Right forelimb (tissue), 1 donor: Measurements from ENCODE around the gene TTYH3.
A peak's percentile ranks its signal among the peaks of the same experiment; 100 is the strongest.

Experiments
- DNase-seq: peaks from one replicate; pipeline ENCODE4 v3.0.0-alpha.2; 2018

Gene TTYH3

GRCh38 chr7:2617325-2617905 lies 14.4 kb upstream of the TTYH3 start:
- DNase-seq = no peak

GRCh38 chr7:2619116-2619515 lies 12.7 kb upstream of the TTYH3 start:
- DNase-seq = no peak

DNA sequence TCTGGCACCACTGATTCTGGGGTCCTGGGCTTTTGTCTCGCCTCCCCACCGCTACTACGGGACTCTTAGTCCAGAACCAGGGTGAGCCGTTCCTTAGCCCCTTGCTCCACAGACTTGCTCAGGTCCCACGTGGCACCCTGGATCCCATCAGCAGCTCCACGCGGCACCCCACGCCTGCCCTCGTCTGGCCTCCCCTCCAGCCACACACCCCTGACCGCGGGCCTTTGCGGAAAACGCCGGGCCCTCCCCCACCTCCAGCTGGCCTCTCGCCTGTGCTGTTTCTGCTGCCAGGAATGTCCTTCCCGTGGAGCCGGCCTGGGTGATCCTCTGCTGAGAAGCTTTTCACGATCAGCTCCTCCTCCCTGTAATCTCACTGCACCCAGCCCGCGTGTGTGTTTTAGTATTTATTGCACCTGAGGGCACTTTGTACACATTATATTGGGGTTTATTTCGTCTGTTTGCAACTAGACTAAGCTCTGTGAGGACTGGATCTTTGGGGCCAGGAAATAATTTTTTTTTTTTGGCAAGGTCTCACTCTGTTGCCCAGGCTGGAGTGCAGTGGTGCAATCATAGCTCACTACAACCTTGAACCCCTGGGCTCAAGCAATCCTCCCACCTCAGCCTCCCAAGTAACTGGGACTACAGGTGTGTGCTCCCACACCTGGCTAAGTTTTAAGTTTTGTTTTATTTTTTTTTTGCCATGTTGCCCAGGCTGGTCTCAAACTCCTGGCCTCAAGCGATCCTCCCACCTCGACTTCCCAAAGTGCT lies 10.5 kb upstream of the TTYH3 start:
- peak; percentile 90 for DNase-seq

DNA sequence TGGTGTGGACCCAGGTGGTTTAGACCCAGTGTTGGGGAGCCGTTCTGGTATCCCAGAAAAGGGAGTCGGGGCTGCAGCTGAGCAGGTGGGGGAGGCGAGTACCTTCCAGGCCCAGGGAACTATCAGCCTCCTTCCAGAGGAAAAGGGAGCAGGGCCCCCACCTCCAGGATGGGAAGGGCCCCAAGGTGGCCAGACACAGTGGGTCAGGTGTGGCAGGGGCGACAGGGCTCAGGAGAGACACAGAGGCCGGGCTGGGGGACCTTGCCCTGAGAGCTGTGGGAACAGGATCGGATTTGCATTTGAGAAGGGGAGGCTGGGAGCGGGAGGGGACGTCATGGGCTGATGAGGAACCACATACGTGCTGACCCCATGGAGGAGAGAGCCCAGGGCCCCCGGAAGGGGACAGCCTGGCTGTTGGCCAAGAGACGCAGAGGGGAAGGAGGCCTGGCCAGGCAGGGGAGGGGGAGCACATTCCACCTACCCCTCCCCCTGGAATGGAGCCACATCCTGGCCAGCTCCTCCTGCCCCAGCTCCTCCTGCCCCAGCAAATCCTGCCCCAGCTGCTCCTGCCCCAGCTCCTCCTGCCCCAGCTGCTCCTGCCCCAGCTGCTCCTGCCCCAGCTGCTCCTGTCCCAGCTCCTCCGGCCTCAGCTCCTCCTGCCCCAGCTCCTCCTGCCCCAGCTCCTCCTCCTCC lies 9.7 kb upstream of the TTYH3 start:
- DNase-seq = peak; percentile 86

- no peak for DNase-seq
Measured at GRCh38 chr7:2622869-2623697, 8.7 kb upstream of the TTYH3 start.

- no peak for DNase-seq
Measured at GRCh38 chr7:2623698-2624014, 8.1 kb upstream of the TTYH3 start.

- no peak for DNase-seq
Measured at GRCh38 chr7:2624293-2624886, 7.4 kb upstream of the TTYH3 start.

GRCh38 chr7:2626498-2627117 lies 5.2 kb upstream of the TTYH3 start:
- peak; percentile 88 for DNase-seq

GRCh38 chr7:2627258-2628129 lies 4.3 kb upstream of the TTYH3 start:
- DNase-seq = no peak

GRCh38 chr7:2628130-2628482 lies 3.7 kb upstream of the TTYH3 start:
- DNase-seq = no peak

- no peak for DNase-seq
Measured at GRCh38 chr7:2628891-2629290, 2.9 kb upstream of the TTYH3 start.

DNA sequence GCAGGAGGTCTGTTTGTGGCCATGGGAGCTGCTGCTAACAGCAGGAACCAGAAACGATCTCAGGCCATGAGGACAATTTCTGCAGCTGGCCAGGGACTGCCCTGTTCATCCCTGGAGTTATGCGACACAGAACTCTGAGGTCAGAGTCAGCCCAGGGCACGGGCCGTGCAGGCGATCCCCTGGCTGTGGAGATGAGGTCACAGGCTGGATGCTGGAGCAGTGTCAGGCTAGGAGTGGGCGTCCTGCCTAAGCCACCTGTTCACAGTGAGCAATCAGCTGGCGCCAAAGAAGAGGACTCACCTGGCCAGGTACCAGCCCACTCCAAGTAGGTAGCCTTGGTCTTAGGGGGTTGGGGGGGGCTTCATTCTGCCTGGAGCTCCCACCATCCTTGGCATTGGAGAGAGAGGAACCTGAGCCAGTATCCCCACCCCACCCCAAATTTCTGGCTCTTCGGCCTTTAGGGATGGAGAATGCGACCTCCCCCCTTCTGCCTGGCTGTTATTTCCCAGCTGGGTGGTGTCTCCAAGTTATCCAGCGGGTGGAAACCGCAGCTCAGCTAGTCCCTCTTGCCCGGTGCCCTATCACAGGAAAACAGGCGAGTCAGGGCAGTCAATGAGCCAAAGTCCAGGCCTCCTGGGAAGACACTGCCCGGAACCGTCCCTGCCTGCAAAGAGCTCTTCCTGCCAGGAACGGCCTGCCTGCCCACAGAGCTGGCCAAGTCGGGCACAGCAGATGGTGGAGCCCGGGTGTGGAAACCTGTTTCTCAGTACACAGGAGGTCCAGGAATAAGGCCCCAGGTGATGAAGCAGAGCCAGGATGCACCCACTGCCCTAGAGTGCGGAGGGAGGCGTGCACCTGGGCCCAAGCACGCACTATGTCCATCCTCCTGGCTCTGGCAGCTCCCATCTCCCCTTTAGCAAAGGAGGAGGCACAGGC lies 1.8 kb upstream of the TTYH3 start:
- no peak for DNase-seq

DNA sequence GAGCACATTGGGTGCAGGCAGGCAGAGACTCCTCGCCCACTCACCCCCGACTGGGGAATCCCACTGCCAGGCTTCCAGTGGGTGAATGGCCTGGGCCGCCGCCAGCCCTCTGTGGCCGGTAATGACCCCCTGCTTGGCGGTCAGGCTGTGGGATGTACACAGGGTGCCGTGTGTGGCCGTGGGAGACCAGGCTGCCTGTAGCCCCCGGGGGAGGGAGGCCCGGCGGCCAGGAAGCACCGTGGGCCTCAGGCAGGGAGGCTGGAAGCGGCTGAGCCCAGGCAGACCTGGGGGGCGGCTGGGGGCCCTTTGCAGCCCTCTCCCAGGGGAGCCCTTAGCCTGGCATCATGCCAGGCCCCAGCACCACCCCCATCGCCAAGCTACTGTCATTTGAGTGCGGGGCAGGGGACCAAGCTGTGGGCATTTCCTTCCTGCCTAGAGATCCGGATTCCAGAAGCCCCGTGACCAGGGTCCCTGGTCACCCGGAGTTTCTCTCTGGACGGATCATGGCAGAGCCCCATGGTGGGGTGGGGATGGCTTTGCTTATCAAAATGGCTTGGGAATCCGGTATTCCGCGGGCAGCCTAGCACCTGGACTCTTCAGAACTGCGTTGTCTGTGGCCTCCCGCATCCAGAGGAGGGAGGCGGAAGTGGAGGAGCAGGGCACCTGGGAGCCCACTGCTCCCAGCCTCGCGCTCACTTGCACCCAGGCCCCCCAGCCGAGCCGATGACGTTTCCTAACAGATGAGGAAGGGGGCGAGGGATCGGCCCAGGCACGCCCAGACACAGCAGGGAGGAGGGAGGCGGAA lies 1.1 kb downstream of the TTYH3 start:
- DNase-seq = peak; percentile 77

DNA sequence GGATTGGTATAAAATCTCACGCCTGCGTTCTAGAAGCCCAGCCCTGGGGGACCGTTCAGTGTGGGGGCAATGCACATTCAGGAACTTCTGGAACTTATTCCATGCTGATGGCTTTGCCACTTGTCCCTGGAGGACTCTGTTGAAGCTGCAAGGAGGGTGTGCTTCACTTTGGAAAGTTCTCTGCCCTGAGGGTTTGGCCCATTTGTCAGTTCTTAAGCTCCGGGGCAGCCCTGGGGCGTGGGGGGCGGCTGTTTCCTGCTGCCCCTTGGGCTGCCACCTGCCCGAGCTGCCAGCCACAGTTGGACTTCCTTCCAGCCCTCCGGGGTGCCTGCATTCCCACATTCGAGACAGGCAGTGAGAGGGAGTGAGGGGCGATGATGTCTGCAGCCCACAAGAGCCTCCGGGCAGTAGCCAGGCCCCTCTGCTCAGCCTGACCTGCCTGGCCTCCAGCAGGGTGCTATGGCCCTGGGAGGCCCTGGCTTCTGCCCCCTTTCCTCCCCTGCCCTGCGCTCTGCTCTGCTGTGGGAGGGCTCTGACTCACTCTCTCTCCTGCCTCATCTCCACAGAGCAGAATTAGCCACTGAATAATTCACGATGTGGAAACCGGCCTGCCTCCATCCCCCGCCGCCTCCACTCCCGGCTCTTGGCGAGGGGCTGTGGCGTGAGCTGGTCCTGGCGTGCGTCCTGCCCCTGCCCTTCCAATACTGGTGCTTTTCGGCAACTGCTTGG lies 1.9 kb downstream of the TTYH3 start:
- DNase-seq = no peak

GRCh38 chr7:2634267-2635145 lies 2.7 kb downstream of the TTYH3 start:
- no peak for DNase-seq

GRCh38 chr7:2635148-2635668 lies 3.4 kb downstream of the TTYH3 start:
- DNase-seq = no peak
